Cardiac muscle cell (in vitro differentiated cells and primary cell): ENCODE results near the gene APCS. TPM values are rescaled to one million over a fixed set of nuclear protein-coding genes. Genes with fewer than 3 reads are reported as not detected.

Experiments
- DNase-seq, 2 donors: peaks; one replicate each; pipeline versions ENCODE4 v3.0.0 to v3.0.0-alpha.2; 2010 to 2017; ENCODE audit warnings: low read depth in 1 of 2, low spot score in 1 of 2
- H3K27ac ChIP-seq: fragments of 200-600 bp; sonication (generic); 2 replicates; pipeline ENCODE4 v1.5.1; 2016
- H3K27me3 ChIP-seq: fragments of 200-600 bp; sonication (generic); 2 replicates; pipeline ENCODE4 v1.6.0; 2016; ENCODE audit warnings: control low read depth
- H3K36me3 ChIP-seq: fragments of 200-600 bp; sonication (generic); 2 replicates; pipeline ENCODE4 v1.5.1; 2016; ENCODE audit warnings: control low read depth
- H3K4me1 ChIP-seq: fragments of 200-600 bp; sonication (generic); 2 replicates; pipeline ENCODE4 v1.8.1; 2017; ENCODE audit warnings: low read depth, mild to moderate bottlenecking, mixed run types
- H3K4me3 ChIP-seq: fragments of 200-600 bp; sonication (generic); 2 replicates; pipeline ENCODE4 v1.5.1; 2016; ENCODE audit warnings: mild to moderate bottlenecking
- H3K9me3 ChIP-seq: fragments of 200-600 bp; sonication (generic); 2 replicates; pipeline ENCODE4 v1.5.1; 2017; ENCODE audit warnings: low read depth, mild to moderate bottlenecking, control low read depth
- CTCF ChIP-seq: IDR thresholded peaks from 2 replicates; pipeline ENCODE4 v1.5.1; 2012; ENCODE audit warnings: low read depth, mild to moderate bottlenecking, low read length
- polyA plus RNA-seq: library from polyadenylated mRNA; unstranded; fragments of >200 nt; fragmentation: Nextera tagmentation; extraction: Ambion mirVana; gene quantifications from 2 replicates; pipeline ENCODE4 v1.2.1, GENCODE V29; 2016
- total RNA-seq: library from RNA; depleted of rRNA; stranded (reverse); fragments of >200 nt; gene quantifications from 2 replicates; pipeline ENCODE4 v1.2.3, GENCODE V29; 2016

APCS gene
- total and polyA plus RNA-seq, 2 experiments from 2014 or later, result not detected

GRCh38 chr1:159560599-159560998, 27.0 kb upstream of the APCS start:
- DNase-seq, result no peak
- Histone ChIP-seq H3K4me3 (no peak overlapping the region), H3K9me3 (no peaks in the 10 kb centered on the region), H3K36me3 (no peaks in the 10 kb centered on the region), H3K27me3 (no peaks in the 10 kb centered on the region), H3K27ac (no peak overlapping the region), H3K4me1 (no peaks in the 10 kb centered on the region)
- TF ChIP-seq CTCF, result no peak

GRCh38 chr1:159561497-159561896, 26.1 kb upstream of the APCS start:
- Histone ChIP-seq H3K27me3 (no peaks in the 10 kb centered on the region), H3K27ac (no peak overlapping the region), H3K36me3 (no peaks in the 10 kb centered on the region), H3K9me3 (no peaks in the 10 kb centered on the region), H3K4me1 (no peaks in the 10 kb centered on the region), H3K4me3 (no peak overlapping the region)
- no peak for TF ChIP-seq CTCF
- no peak for DNase-seq

GRCh38 chr1:159562680-159563079, 24.9 kb upstream of the APCS start:
- H3K9me3 ChIP-seq, result no peaks in the 10 kb centered on the region
- no peak for TF ChIP-seq CTCF
- no peaks in the 10 kb centered on the region for H3K4me1 ChIP-seq

GRCh38 chr1:159577446-159577845, 10.2 kb upstream of the APCS start:
- H3K4me1 ChIP-seq, result no peaks in the 10 kb centered on the region
- no peak overlapping the region for H3K4me3 ChIP-seq
- no peak for DNase-seq
- TF ChIP-seq CTCF, result no peak
- no peaks in the 10 kb centered on the region for H3K9me3 ChIP-seq
- H3K36me3 ChIP-seq, result no peaks in the 10 kb centered on the region
- H3K27me3 ChIP-seq, result no peaks in the 10 kb centered on the region
- H3K27ac ChIP-seq, result no peak overlapping the region

More at GRCh38 chr1:159562680-159563079, 24.9 kb upstream of the APCS start:
- Histone ChIP-seq H3K36me3 (no peaks in the 10 kb centered on the region), H3K27ac (no peak overlapping the region), H3K27me3 (no peaks in the 10 kb centered on the region), H3K4me3 (no peak overlapping the region)
- no peak for DNase-seq

GRCh38 chr1:159580340-159580739, 7.3 kb upstream of the APCS start:
- TF ChIP-seq CTCF, result no peak
- Histone ChIP-seq H3K4me1 (no peaks in the 10 kb centered on the region), H3K36me3 (no peaks in the 10 kb centered on the region), H3K9me3 (no peaks in the 10 kb centered on the region), H3K4me3 (no peak overlapping the region), H3K27me3 (no peaks in the 10 kb centered on the region), H3K27ac (no peak overlapping the region)
- no peak for DNase-seq

GRCh38 chr1:159581422-159581821, 6.2 kb upstream of the APCS start:
- Histone ChIP-seq H3K4me1 (no peaks in the 10 kb centered on the region), H3K4me3 (no peak overlapping the region), H3K36me3 (no peaks in the 10 kb centered on the region), H3K27me3 (no peaks in the 10 kb centered on the region), H3K9me3 (no peaks in the 10 kb centered on the region), H3K27ac (no peak overlapping the region)
- no peak for TF ChIP-seq CTCF
- no peak for DNase-seq
